HepG2 (cell line): ENCODE results near the gene ATP6V0A1. TPM values are rescaled to one million over a fixed set of nuclear protein-coding genes. Genes with fewer than 3 reads are reported as not detected.
A peak's percentile ranks its signal among the peaks of the same experiment; 100 is the strongest.
"Not testable (repeated sequence)": the region's sequence is repeated elsewhere in the genome, so short reads cannot be mapped to it uniquely, and the experiment has no call there.

Source experiments
- ATAC-seq: fragments of 200-7000 bp; cut with Tn5 transposase; 3 replicates; pipeline ENCODE4 v1.9.1; 2020; ENCODE audit warnings: mild to moderate bottlenecking, moderate library complexity
- BruUV-seq: library from RNA; stranded (reverse); fragments of 400-500 nt; replicated peaks from 2 replicates; lab custom pipeline; 2021; lab: Mats Ljungman, UMichigan
- CTCF ChIA-PET: fragments of 300-600 bp; formaldehyde crosslinking; extraction: SDS; loops from one replicate; lab custom pipeline; 2021; ENCODE audit warnings: low total read pairs, inconsistent platforms, low intra/inter-chr PET ratio; lab: Yijun Ruan, JAX
- POLR2A ChIA-PET: fragments of 350-600 bp; sonication (Branson Sonifier 250); formaldehyde crosslinking; loops from one replicate; lab custom pipeline; 2020; ENCODE audit warnings: antibody characterized with exemption, inconsistent platforms; lab: Yijun Ruan, JAX
- DNase-seq: peaks from one replicate; pipeline ENCODE4 v3.0.0-alpha.2; 2015; ENCODE audit warnings: low spot score
- FAIRE-seq: peaks from 3 replicates; lab custom pipeline; 2011; peaks lifted over from hg19 to GRCh38; lab: Jason Lieb, UNC
- H2AFZ ChIP-seq: one replicate; pipeline ENCODE4 v1.6.1; 2011; ENCODE audit warnings: low read length, inconsistent platforms
- H3K27ac ChIP-seq: fragments of 300-600 bp; 3 replicates; pipeline ENCODE4 v1.8.0; 2011; ENCODE audit warnings: mixed run types, mild to moderate bottlenecking, mixed read lengths, low read length, inconsistent platforms; ENCODE audit not compliant: insufficient read depth; ENCODE audit errors: extremely low read length
- H3K27me3 ChIP-seq, 2 experiments: fragments of 200-600 bp in 1 of 2; 2 replicates in 1 of 2; 3 replicates in 1 of 2; pipeline versions ENCODE4 v1.6.0 to v1.8.0; 2011; ENCODE audit warnings: low read length in 2 of 2, mild to moderate bottlenecking in 2 of 2, moderate library complexity in 2 of 2, inconsistent platforms in 1 of 2; ENCODE audit not compliant: insufficient read depth in 2 of 2, control insufficient read depth in 1 of 2
- H3K36me3 ChIP-seq, 2 experiments: fragments of 200-600 bp in 1 of 2; replicated peaks in 1 of 2; 2 replicates in 1 of 2; 3 replicates in 1 of 2; pipeline versions ENCODE4 v1.5.1 to v1.8.0; 2011; ENCODE audit warnings: low read length in 2 of 2, inconsistent platforms in 1 of 2; ENCODE audit not compliant: insufficient read depth in 2 of 2, control insufficient read depth in 1 of 2
- H3K4me1 ChIP-seq: 2 replicates; pipeline ENCODE4 v1.5.1; 2012; ENCODE audit warnings: low read length, inconsistent platforms; ENCODE audit not compliant: insufficient read depth
- H3K4me2 ChIP-seq: 2 replicates; pipeline ENCODE4 v1.6.0; 2011; ENCODE audit warnings: low read depth, low read length, inconsistent platforms
- H3K4me3 ChIP-seq, 3 experiments: fragments of 200-600 bp in 1 of 3; sonication (generic), shearing (Covaris generic) in 1 of 3; replicated peaks in 1 of 3; 2 replicates each; pipeline ENCODE4 v1.5.1; 2011 to 2016; ENCODE audit warnings: low read length in 3 of 3, inconsistent platforms in 2 of 3, low read depth in 2 of 3, mild to moderate bottlenecking in 2 of 3, control low read depth in 1 of 3, mixed read lengths in 1 of 3; ENCODE audit not compliant: insufficient read depth in 1 of 3
- H3K79me2 ChIP-seq: one replicate; pipeline ENCODE4 v1.6.1; 2011; ENCODE audit warnings: low read length, inconsistent platforms; ENCODE audit not compliant: insufficient read depth
- H3K9ac ChIP-seq: 2 replicates; pipeline ENCODE4 v1.6.0; 2011; ENCODE audit warnings: mild to moderate bottlenecking, low read depth, low read length, inconsistent platforms; ENCODE audit not compliant: insufficient read depth
- H3K9me3 ChIP-seq: 2 replicates; pipeline ENCODE4 v1.5.1; 2012; ENCODE audit warnings: mild to moderate bottlenecking, low read length
- H4K20me1 ChIP-seq: 2 replicates; pipeline ENCODE4 v1.6.0; 2011; ENCODE audit warnings: inconsistent platforms, mild to moderate bottlenecking, low read length, moderate library complexity; ENCODE audit not compliant: insufficient read depth
- CENPX ChIP-seq: sonication (generic); formaldehyde crosslinking; IDR thresholded peaks from 2 replicates; pipeline ENCODE4 v1.9.0; 2021; ENCODE audit warnings: mild to moderate bottlenecking, missing genetic modification reagents, moderate library complexity
- POLR2G ChIP-seq: fragments of 200-400 bp; formaldehyde crosslinking; IDR thresholded peaks from 2 replicates; pipeline ENCODE4 v1.6.1; 2018; ENCODE audit warnings: mild to moderate bottlenecking, low read depth, low read length, moderate library complexity
- ZNF629 ChIP-seq: sonication (generic); formaldehyde crosslinking; conservative IDR thresholded peaks from 2 replicates; pipeline ENCODE4 v1.5.0; 2020; ENCODE audit warnings: missing genetic modification reagents
- ZSCAN21 ChIP-seq: sonication (generic); formaldehyde crosslinking; IDR thresholded peaks from 2 replicates; pipeline ENCODE4 v1.8.0; 2022; ENCODE audit warnings: mild to moderate bottlenecking, missing genetic modification reagents, moderate library complexity, borderline replicate concordance
- WGBS: methylation state at CpG from one replicate; pipeline ENCODE4 v1.1.6; 2017; ENCODE audit warnings: low lambda C conversion rate; 5-methylcytosine and 5-hydroxymethylcytosine counted together
- in situ Hi-C: cut with HindIII; loops from 2 replicates; pipeline ENCODE4 v1.10.0; 2017; ENCODE audit warnings: low pct_unique_long_range_greater_than_20kb; ENCODE audit not compliant: extremely low pct_ligation_motif_present
- intact Hi-C: fragments of 100-400 bp; cut with micrococcal nuclease; formaldehyde crosslinking; loops from one replicate; pipeline ENCODE4 v1.10.0; 2022; ENCODE audit not compliant: unreplicated experiment
- polyA plus RNA-seq, 8 experiments: library from polyadenylated mRNA; depleted of rRNA in 3 of 8; stranded (reverse) in 7 of 8; unstranded in 1 of 8; fragments of >200 nt; fragmentation: Illumina TruSeq in 4 of 8; extraction: Trizol in 4 of 8; gene quantifications; 2 replicates each; pipeline versions ENCODE4 v1.2.1 to v1.2.3, GENCODE V29; 2011 to 2016; ENCODE audit warnings: low read depth in 4 of 8, missing spikeins in 1 of 8, mixed read lengths in 1 of 8; ENCODE audit not compliant: insufficient read depth in 1 of 8
- total RNA-seq, 5 experiments: library from RNA; depleted of rRNA; stranded (reverse); fragments of >200 nt; fragmentation: Illumina TruSeq; extraction: Trizol; gene quantifications; 2 replicates each; pipeline ENCODE4 v1.2.3, GENCODE V29; 2016; ENCODE audit warnings: low read depth in 1 of 5
- TF ChIP-seq, protein P1 (sequence below): sonication (generic); formaldehyde crosslinking; IDR thresholded peaks from 2 replicates; pipeline ENCODE4 v1.4.0; 2020; ENCODE audit warnings: mild to moderate bottlenecking, missing genetic modification reagents

The ATP6V0A1 gene
- total and polyA plus RNA-seq, 2 of the 13 experiments (the other 11 are each of a cell fraction or from before 2014, with no cell fraction given), result 27.9 to 54.1 TPM

DNA sequence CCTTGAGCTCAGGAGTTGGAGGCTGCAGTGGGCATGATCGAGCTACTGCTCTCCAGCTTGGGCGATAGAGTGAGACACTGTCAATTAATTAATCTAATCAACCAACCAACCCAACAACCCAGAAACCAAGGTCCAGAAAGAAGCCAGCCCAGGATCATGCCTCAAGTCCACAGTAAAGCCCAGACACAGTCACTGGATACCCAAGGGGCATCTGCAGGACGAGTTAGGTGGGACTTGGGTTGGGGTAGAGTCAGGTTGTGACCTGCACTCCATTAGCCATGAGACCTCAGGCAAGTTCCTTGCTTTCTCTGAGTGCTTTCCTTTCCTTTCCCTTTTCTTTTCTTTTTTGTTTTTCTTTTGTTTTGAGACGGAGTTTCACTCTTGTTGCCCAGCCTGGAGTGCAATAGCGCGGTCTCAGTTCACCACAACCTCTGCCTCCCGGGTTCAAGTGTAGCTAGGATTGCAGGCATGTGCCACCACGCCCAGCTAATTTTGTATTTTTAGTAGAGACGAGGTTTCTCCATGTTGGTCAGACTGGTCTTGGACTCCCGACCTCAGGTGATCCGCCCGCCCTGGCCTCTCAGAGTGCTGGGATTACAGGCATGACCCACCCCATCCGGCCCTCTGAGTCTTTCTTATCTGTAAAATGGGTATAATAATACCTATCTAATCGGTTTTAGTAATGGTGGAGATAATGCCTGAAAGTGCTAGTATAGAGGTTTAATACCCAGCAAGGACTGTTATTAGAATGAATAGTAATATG, 90.5 kb downstream of the ATP6V0A1 start:
- Histone ChIP-seq H4K20me1 (no peaks in the 10 kb centered on the region), H2AFZ (no peak overlapping the region), H3K79me2 (peaks cover 9% of the 10 kb centered on the region), H3K4me3 (no peak overlapping the region), H3K9ac (no peak overlapping the region), H3K4me2 (0 out of 2 replicates have a peak overlapping the region, but pooled peaks have one; percentile 6), H3K36me3 (0 out of 5 replicates have a peak, but pooled peaks cover 0 to 2% of the 10 kb centered on the region in 2 experiments), H3K9me3 (no peaks in the 10 kb centered on the region), H3K27ac (no peak overlapping the region), H3K4me1 (peaks cover 65% of the 10 kb centered on the region), H3K27me3 (no peaks in the 10 kb centered on the region; a peak in 1 of 5 replicates)
- ChIA-PET CTCF (no interaction called here), POLR2A (interaction anchor here (6.1 kb wide), 1 partner anchor 13 kb away, joined by 45 read pairs; the partner anchor contains the start of gene NAGLU)
- in situ Hi-C loops (no loop called here), intact Hi-C loops (no loop called here)
- TF ChIP-seq CENPX, result no peak
- TF ChIP-seq ZNF629 (CRISPR knock-in tag), result peak; percentile 59; the same call in 1 of the 2 replicates
- TF ChIP-seq, protein P1, sequence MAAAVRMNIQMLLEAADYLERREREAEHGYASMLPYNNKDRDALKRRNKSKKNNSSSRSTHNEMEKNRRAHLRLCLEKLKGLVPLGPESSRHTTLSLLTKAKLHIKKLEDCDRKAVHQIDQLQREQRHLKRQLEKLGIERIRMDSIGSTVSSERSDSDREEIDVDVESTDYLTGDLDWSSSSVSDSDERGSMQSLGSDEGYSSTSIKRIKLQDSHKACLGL (CRISPR knock-in tag), result no peak
- peak; percentile 23; the same call in 1 of the 2 replicates for TF ChIP-seq POLR2G
- no peak for DNase-seq
- no TSS peak for BruUV-seq
- WGBS, result 87% methylated on average over 14 of the region's 14 CpGs
- ATAC-seq, result no peak
- FAIRE-seq, result no peak

DNA sequence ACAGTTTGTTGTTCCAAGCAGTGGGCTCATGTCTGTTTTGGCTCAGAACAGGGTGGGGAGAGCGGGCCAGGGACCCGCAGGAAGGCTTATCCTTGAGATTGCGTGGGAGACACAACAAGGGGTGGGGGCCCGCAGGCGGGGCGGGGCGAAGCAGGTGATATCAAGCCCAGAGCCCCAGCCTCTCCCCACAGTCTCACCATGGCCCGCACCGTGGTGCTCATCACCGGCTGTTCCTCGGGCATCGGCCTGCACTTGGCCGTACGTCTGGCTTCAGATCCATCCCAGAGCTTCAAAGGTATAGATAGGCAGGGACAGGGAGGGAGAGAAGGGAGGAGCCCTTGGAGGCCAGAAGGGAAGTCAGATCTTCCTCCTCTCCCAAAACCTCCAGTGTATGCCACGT, 94.1 kb downstream of the ATP6V0A1 start, which contains the start of gene HSD17B1:
HSD17B1 (plus strand) TSS at position 188 of the 400 bp plus-strand sequence; CDS start at position 199, 11 bp downstream.
- in situ Hi-C loops, H3K36me3 ChIP-seq, BruUV-seq, ATAC-seq, FAIRE-seq, H3K9me3 ChIP-seq, intact Hi-C loops, H3K27me3 ChIP-seq, CTCF ChIA-PET, H2AFZ ChIP-seq, H4K20me1 ChIP-seq, DNase-seq: not testable (repeated sequence)
- POLR2A ChIA-PET, result interaction anchor here (1.6 to 4.4 kb wide), 5 partner anchors 11 to 57 kb away, joined by 4 to 80 read pairs (median 47); partner anchors contain the start of genes COASY, MLX, NAGLU and PSMC3IP
- Histone ChIP-seq H3K27ac (peak within 1 kb of the TSS; percentile 87), H3K9ac (peak within 1 kb of the TSS; percentile 97), H3K79me2 (peaks cover 18% of the 10 kb centered on the region), H3K4me2 (peak within 1 kb of the TSS; percentile 100), H3K4me3 (peak within 1 kb of the TSS; percentile 88 to 100 (median 94); a peak in 5 of 6 replicates), H3K4me1 (peaks cover 57% of the 10 kb centered on the region)
- 0 out of 2 replicates have a peak, but pooled peaks have one; percentile 6 for TF ChIP-seq ZSCAN21
- 93% methylated on average over 15 of the region's 15 CpGs for WGBS
